Central memory CD8-positive, alpha-beta T cell (primary cell): Measurements from ENCODE around the gene ZFYVE21.
A peak's percentile ranks its signal among the peaks of the same experiment; 100 is the strongest.

Source experiments
- ATAC-seq: fragments of 150-1000 bp; cut with Tn5 transposase; replicated peaks from 2 replicates; pipeline ENCODE4 v1.10.0; 2022; ENCODE audit warnings: mild to moderate bottlenecking, moderate FRiP score, moderate number of reproducible peaks; ENCODE audit not compliant: poor library complexity, severe bottlenecking; ENCODE audit errors: extremely low read depth
- DNase-seq, 2 donors: peaks; one replicate each; pipeline ENCODE4 v3.0.0; 2021; ENCODE audit warnings: low spot score in 2 of 2
- H3K27ac Mint-ChIP-seq: one replicate; pipeline ENCODE4 v1.8.0; 2022; ENCODE audit warnings: low read depth, mild to moderate bottlenecking, moderate library complexity, mixed read lengths
- H3K27me3 Mint-ChIP-seq: one replicate; pipeline ENCODE4 v1.8.0; 2022; ENCODE audit warnings: mixed read lengths
- H3K36me3 Mint-ChIP-seq: one replicate; pipeline ENCODE4 v1.8.0; 2022; ENCODE audit warnings: mild to moderate bottlenecking, moderate library complexity, mixed read lengths; ENCODE audit not compliant: insufficient read depth
- H3K4me1 Mint-ChIP-seq: one replicate; pipeline ENCODE4 v1.8.0; 2022; ENCODE audit warnings: mixed read lengths
- H3K4me3 Mint-ChIP-seq: one replicate; pipeline ENCODE4 v1.8.0; 2022; ENCODE audit warnings: mild to moderate bottlenecking, moderate library complexity, mixed read lengths
- H3K9me3 Mint-ChIP-seq: one replicate; pipeline ENCODE4 v1.8.0; 2022; ENCODE audit warnings: mixed read lengths

The ZFYVE21 gene

GRCh38 chr14:103715052-103716000, at the start of gene ZFYVE21, which contains the start of gene XRCC3:
ZFYVE21 (plus strand) TSS chr14:103715810; CDS start chr14:103715842, 32 bp downstream.
XRCC3 (minus strand) TSS chr14:103715451; CDS start chr14:103711087, 4,364 bp downstream.
- Mint-ChIP-seq H3K27ac (peak within 1 kb of the TSS; percentile 94), H3K4me3 (peak within 1 kb of the TSS; percentile 93), H3K9me3 (no peaks in the 10 kb centered on the region), H3K36me3 (peaks cover 14% of the 10 kb centered on the region), H3K27me3 (no peaks in the 10 kb centered on the region), H3K4me1 (peaks cover 49% of the 10 kb centered on the region)
- ATAC-seq, result peak; percentile 97
- DNase-seq, result peak; percentile 98 to 100

- Mint-ChIP-seq H3K4me3 (no peak overlapping the region), H3K9me3 (no peaks in the 10 kb centered on the region), H3K27ac (no peak overlapping the region), H3K27me3 (no peaks in the 10 kb centered on the region), H3K36me3 (peaks cover 72% of the 10 kb centered on the region), H3K4me1 (peaks cover 7% of the 10 kb centered on the region)
- no peak for ATAC-seq
- no peak for DNase-seq
Observed at GRCh38 chr14:103667671-103668070, 47.9 kb upstream of the ZFYVE21 start.

GRCh38 chr14:103668117-103668516, 47.5 kb upstream of the ZFYVE21 start:
- ATAC-seq, result no peak
- H3K4me3 Mint-ChIP-seq, result no peak overlapping the region
- no peak for DNase-seq
- H3K27me3 Mint-ChIP-seq, result no peaks in the 10 kb centered on the region
- H3K9me3 Mint-ChIP-seq, result no peaks in the 10 kb centered on the region
- peaks cover 73% of the 10 kb centered on the region for H3K36me3 Mint-ChIP-seq
- no peak overlapping the region for H3K27ac Mint-ChIP-seq
- peaks cover 7% of the 10 kb centered on the region for H3K4me1 Mint-ChIP-seq

GRCh38 chr14:103669370-103669769, 46.2 kb upstream of the ZFYVE21 start:
- Mint-ChIP-seq H3K36me3 (peaks cover 68% of the 10 kb centered on the region), H3K9me3 (no peaks in the 10 kb centered on the region), H3K4me3 (no peak overlapping the region), H3K4me1 (peaks cover 7% of the 10 kb centered on the region), H3K27me3 (no peaks in the 10 kb centered on the region), H3K27ac (no peak overlapping the region)
- ATAC-seq (no peak), DNase-seq (no peak)

GRCh38 chr14:103671911-103672310, 43.7 kb upstream of the ZFYVE21 start:
- Mint-ChIP-seq H3K4me1 (peaks cover 7% of the 10 kb centered on the region), H3K27ac (no peak overlapping the region), H3K36me3 (peaks cover 78% of the 10 kb centered on the region), H3K4me3 (no peak overlapping the region), H3K9me3 (no peaks in the 10 kb centered on the region), H3K27me3 (no peaks in the 10 kb centered on the region)
- DNase-seq, result no peak
- ATAC-seq, result no peak

GRCh38 chr14:103675957-103676356, 39.7 kb upstream of the ZFYVE21 start:
- Mint-ChIP-seq H3K27ac (no peak overlapping the region), H3K4me3 (no peak overlapping the region), H3K4me1 (peaks cover 7% of the 10 kb centered on the region), H3K36me3 (peaks cover 84% of the 10 kb centered on the region), H3K27me3 (no peaks in the 10 kb centered on the region), H3K9me3 (no peaks in the 10 kb centered on the region)
- no peak for ATAC-seq
- DNase-seq, result no peak

GRCh38 chr14:103676881-103677675, 38.5 kb upstream of the ZFYVE21 start:
- Mint-ChIP-seq H3K4me3 (no peak overlapping the region), H3K9me3 (no peaks in the 10 kb centered on the region), H3K27me3 (no peaks in the 10 kb centered on the region), H3K4me1 (peaks cover 1% of the 10 kb centered on the region), H3K36me3 (peaks cover 86% of the 10 kb centered on the region), H3K27ac (no peak overlapping the region)
- no peak for ATAC-seq
- DNase-seq, result no peak

- Mint-ChIP-seq H3K27me3 (no peaks in the 10 kb centered on the region), H3K4me1 (no peaks in the 10 kb centered on the region), H3K36me3 (peaks cover 88% of the 10 kb centered on the region), H3K27ac (peak overlapping the region; percentile 29), H3K4me3 (no peak overlapping the region), H3K9me3 (no peaks in the 10 kb centered on the region)
- DNase-seq (no peak), ATAC-seq (peak; percentile 78)
Observed at GRCh38 chr14:103679351-103679750, 36.3 kb upstream of the ZFYVE21 start.

- Mint-ChIP-seq H3K27me3 (no peaks in the 10 kb centered on the region), H3K36me3 (peaks cover 88% of the 10 kb centered on the region), H3K27ac (no peak overlapping the region), H3K4me1 (no peaks in the 10 kb centered on the region), H3K4me3 (no peak overlapping the region), H3K9me3 (no peaks in the 10 kb centered on the region)
- no peak for ATAC-seq
- no peak for DNase-seq
Observed at GRCh38 chr14:103680491-103681231, 34.9 kb upstream of the ZFYVE21 start.

GRCh38 chr14:103683139-103683538, 32.5 kb upstream of the ZFYVE21 start:
- Mint-ChIP-seq H3K27me3 (no peaks in the 10 kb centered on the region), H3K4me3 (no peak overlapping the region), H3K4me1 (no peaks in the 10 kb centered on the region), H3K36me3 (peaks cover 83% of the 10 kb centered on the region), H3K27ac (no peak overlapping the region), H3K9me3 (no peaks in the 10 kb centered on the region)
- no peak for ATAC-seq
- no peak for DNase-seq

GRCh38 chr14:103684471-103684870, 31.1 kb upstream of the ZFYVE21 start:
- H3K36me3 Mint-ChIP-seq, result peaks cover 77% of the 10 kb centered on the region
- ATAC-seq, result no peak
- no peak for DNase-seq
- no peaks in the 10 kb centered on the region for H3K9me3 Mint-ChIP-seq
- H3K4me3 Mint-ChIP-seq, result no peak overlapping the region
- no peaks in the 10 kb centered on the region for H3K4me1 Mint-ChIP-seq
- H3K27me3 Mint-ChIP-seq, result no peaks in the 10 kb centered on the region
- H3K27ac Mint-ChIP-seq, result no peak overlapping the region

- no peak overlapping the region for H3K27ac Mint-ChIP-seq
Observed at GRCh38 chr14:103684871-103685270, 30.7 kb upstream of the ZFYVE21 start.

More at GRCh38 chr14:103684871-103685270, 30.7 kb upstream of the ZFYVE21 start:
- DNase-seq (no peak), ATAC-seq (no peak)
- Mint-ChIP-seq H3K4me1 (peaks cover under 1% of the 10 kb centered on the region), H3K9me3 (no peaks in the 10 kb centered on the region), H3K36me3 (peaks cover 75% of the 10 kb centered on the region), H3K4me3 (no peak overlapping the region), H3K27me3 (no peaks in the 10 kb centered on the region)
